H1 (cell line): Measurements from ENCODE around the gene CDH12. TPM values are rescaled to one million over a fixed set of nuclear protein-coding genes. Genes with fewer than 3 reads are reported as not detected.

ENCODE experiments used
- CHD2 ChIP-seq: IDR thresholded peaks from 2 replicates; pipeline ENCODE4 v1.6.1; 2012; ENCODE audit warnings: low read length, improper control_type of control experiment
- CHD7 ChIP-seq: fragments of 300-600 bp; sonication (generic); IDR thresholded peaks from 2 replicates; pipeline ENCODE4 v1.7.1; 2012; ENCODE audit warnings: low read length, moderate library complexity, mild to moderate bottlenecking, inconsistent platforms; ENCODE audit not compliant: insufficient replicate concordance
- EZH2 ChIP-seq: fragments of 200-600 bp; sonication (generic); IDR thresholded peaks from 2 replicates; pipeline ENCODE4 v1.7.1; 2012; ENCODE audit warnings: low read depth, mild to moderate bottlenecking, moderate library complexity, low read length, inconsistent platforms; ENCODE audit not compliant: severe bottlenecking
- GTF2F1 ChIP-seq: IDR thresholded peaks from 2 replicates; pipeline ENCODE4 v1.6.1; 2012; ENCODE audit warnings: low read depth, low read length, improper control_type of control experiment, borderline replicate concordance
- JUN ChIP-seq: IDR thresholded peaks from 2 replicates; pipeline ENCODE4 v1.6.1; 2011; ENCODE audit warnings: low read depth, mild to moderate bottlenecking, improper control_type of control experiment, low read length
- RXRA ChIP-seq: IDR thresholded peaks from 2 replicates; pipeline ENCODE4 v1.6.1; 2011; ENCODE audit warnings: low read depth, mild to moderate bottlenecking, low read length, moderate library complexity; ENCODE audit not compliant: insufficient read depth
- SIN3A ChIP-seq, 2 experiments: IDR thresholded peaks in 1 of 2; conservative IDR thresholded peaks in 1 of 2; 2 replicates each; pipeline ENCODE4 v1.6.1; 2011 to 2012; ENCODE audit warnings: low read length in 2 of 2, improper control_type of control experiment in 1 of 2, low read depth in 1 of 2, mild to moderate bottlenecking in 1 of 2
- TAF7 ChIP-seq: optimal IDR thresholded peaks from 2 replicates; pipeline ENCODE3; 2011; ENCODE audit warnings: low read depth, mild to moderate bottlenecking, inconsistent platforms, low read length, moderate library complexity, borderline replicate concordance
- polyA plus RNA-seq, 7 experiments: library from polyadenylated mRNA; depleted of rRNA in 3 of 7; stranded (reverse) in 5 of 7; unstranded in 2 of 7; fragments of >200 nt in 5 of 7; fragments of 200-250 nt in 2 of 7; gene quantifications; 1 replicate in 5 of 7; 2 replicates in 1 of 7; 4 replicates in 1 of 7; pipeline versions ENCODE4 v1.2.1 to v1.2.3, GENCODE V29; 2011 to 2013; ENCODE audit warnings: missing spikeins in 2 of 7, mixed read lengths in 2 of 7
- total RNA-seq: library from RNA; stranded (reverse); fragmentation: NEBNext Ultra II Directional; extraction: Animal tissue kit (Norgen Biotek cat#: 25700); gene quantifications from 2 replicates; pipeline ENCODE4 v1.2.1, GENCODE V29; 2021

CDH12 gene
- total and polyA plus RNA-seq, 2 of the 8 experiments (the other 6 are each of a cell fraction or from before 2014, with no cell fraction given): 0.03 TPM; not detected in 1

- TF ChIP-seq CHD7 (no peak), SIN3A (conservative IDR thresholded peaks at IDR 0.05 in 1 of 2, IDR thresholded peaks at IDR 0.05 in 1 of 2; ENCODE audit: low read depth in 1 of 2, low read length in 2 of 2) (no peak), RXRA (no peak), CHD2 (no peak), EZH2 (no peak), GTF2F1 (no peak), TAF7 (no peak), JUN (no peak)
Measured at GRCh38 chr5:22050931-22051330, 802.2 kb downstream of the CDH12 start (continued).
